ENCODE results near the gene SLC2A10.

DNA sequence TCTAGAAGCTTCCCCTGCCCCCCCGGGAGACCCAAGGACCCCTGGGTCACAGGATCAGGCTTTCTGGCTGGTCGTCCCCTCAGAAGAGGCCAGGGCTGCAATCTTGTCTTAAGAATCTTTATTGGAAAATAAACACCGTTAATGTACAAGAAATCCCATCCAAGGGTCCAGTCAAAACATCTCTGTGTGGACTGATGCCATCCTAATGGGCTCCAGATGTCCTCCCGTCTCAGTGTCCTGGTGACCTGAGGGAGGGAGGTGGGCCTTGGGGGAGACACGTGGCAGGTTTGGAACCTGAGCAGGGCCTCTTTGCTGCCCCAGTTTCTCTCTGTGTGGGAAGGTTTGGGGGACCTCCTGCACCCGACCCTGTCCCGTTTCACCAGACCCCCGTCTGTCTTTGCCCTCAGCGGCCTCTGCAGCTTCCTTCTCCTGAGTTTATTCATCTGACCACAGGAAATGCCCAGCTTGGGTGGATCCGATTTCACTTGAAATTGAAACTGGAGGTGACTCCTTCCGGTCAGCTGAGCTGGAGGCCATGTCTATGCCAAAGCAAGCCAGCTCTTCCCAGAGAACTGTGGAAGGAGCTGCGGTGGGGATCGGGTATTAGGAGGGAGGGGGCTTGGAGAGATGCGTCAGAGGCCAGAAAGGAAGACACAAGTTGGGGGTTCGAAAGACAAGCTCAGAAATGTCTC is 75.1 kb downstream of the SLC2A10 start:
- TF ChIP-seq, protein P1, sequence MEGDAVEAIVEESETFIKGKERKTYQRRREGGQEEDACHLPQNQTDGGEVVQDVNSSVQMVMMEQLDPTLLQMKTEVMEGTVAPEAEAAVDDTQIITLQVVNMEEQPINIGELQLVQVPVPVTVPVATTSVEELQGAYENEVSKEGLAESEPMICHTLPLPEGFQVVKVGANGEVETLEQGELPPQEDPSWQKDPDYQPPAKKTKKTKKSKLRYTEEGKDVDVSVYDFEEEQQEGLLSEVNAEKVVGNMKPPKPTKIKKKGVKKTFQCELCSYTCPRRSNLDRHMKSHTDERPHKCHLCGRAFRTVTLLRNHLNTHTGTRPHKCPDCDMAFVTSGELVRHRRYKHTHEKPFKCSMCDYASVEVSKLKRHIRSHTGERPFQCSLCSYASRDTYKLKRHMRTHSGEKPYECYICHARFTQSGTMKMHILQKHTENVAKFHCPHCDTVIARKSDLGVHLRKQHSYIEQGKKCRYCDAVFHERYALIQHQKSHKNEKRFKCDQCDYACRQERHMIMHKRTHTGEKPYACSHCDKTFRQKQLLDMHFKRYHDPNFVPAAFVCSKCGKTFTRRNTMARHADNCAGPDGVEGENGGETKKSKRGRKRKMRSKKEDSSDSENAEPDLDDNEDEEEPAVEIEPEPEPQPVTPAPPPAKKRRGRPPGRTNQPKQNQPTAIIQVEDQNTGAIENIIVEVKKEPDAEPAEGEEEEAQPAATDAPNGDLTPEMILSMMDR (tag by site-specific recombination; IDR thresholded peaks at IDR 0.05) = no peak
- TF ChIP-seq, protein P2, sequence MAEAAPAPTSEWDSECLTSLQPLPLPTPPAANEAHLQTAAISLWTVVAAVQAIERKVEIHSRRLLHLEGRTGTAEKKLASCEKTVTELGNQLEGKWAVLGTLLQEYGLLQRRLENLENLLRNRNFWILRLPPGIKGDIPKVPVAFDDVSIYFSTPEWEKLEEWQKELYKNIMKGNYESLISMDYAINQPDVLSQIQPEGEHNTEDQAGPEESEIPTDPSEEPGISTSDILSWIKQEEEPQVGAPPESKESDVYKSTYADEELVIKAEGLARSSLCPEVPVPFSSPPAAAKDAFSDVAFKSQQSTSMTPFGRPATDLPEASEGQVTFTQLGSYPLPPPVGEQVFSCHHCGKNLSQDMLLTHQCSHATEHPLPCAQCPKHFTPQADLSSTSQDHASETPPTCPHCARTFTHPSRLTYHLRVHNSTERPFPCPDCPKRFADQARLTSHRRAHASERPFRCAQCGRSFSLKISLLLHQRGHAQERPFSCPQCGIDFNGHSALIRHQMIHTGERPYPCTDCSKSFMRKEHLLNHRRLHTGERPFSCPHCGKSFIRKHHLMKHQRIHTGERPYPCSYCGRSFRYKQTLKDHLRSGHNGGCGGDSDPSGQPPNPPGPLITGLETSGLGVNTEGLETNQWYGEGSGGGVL (tag by site-specific recombination; IDR thresholded peaks at IDR 0.05) = no peak
- TF ChIP-seq, protein P3, sequence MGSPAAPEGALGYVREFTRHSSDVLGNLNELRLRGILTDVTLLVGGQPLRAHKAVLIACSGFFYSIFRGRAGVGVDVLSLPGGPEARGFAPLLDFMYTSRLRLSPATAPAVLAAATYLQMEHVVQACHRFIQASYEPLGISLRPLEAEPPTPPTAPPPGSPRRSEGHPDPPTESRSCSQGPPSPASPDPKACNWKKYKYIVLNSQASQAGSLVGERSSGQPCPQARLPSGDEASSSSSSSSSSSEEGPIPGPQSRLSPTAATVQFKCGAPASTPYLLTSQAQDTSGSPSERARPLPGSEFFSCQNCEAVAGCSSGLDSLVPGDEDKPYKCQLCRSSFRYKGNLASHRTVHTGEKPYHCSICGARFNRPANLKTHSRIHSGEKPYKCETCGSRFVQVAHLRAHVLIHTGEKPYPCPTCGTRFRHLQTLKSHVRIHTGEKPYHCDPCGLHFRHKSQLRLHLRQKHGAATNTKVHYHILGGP (tag by site-specific recombination; IDR thresholded peaks at IDR 0.05) = no peak
- no peak for TF ChIP-seq ZNF549 (tag by site-specific recombination; IDR thresholded peaks at IDR 0.05)
- TF ChIP-seq, protein P4, sequence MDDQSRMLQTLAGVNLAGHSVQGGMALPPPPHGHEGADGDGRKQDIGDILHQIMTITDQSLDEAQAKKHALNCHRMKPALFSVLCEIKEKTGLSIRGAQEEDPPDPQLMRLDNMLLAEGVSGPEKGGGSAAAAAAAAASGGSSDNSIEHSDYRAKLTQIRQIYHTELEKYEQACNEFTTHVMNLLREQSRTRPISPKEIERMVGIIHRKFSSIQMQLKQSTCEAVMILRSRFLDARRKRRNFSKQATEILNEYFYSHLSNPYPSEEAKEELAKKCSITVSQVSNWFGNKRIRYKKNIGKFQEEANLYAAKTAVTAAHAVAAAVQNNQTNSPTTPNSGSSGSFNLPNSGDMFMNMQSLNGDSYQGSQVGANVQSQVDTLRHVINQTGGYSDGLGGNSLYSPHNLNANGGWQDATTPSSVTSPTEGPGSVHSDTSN (CRISPR knock-in tag; IDR thresholded peaks at IDR 0.05) = no peak
